HFFc6 (cell line): Measurements from ENCODE around the gene MRPL27. TPM values are rescaled to one million over a fixed set of nuclear protein-coding genes. Genes with fewer than 3 reads are reported as not detected.
"Not testable (repeated sequence)": the region's sequence is repeated elsewhere in the genome, so short reads cannot be mapped to it uniquely, and the experiment has no call there.

ENCODE experiments used
- DNase-seq: peaks from one replicate; pipeline ENCODE4 v3.0.0-alpha.2; 2018
- H3K27ac Mint-ChIP-seq: 2 replicates; pipeline ENCODE4 v1.8.0; 2020; ENCODE audit warnings: mild to moderate bottlenecking, mixed read lengths
- H3K27me3 Mint-ChIP-seq: 2 replicates; pipeline ENCODE4 v1.8.0; 2021; ENCODE audit warnings: mild to moderate bottlenecking, moderate library complexity, mixed read lengths; ENCODE audit not compliant: insufficient read depth
- H3K36me3 Mint-ChIP-seq: 2 replicates; pipeline ENCODE4 v1.8.0; 2021; ENCODE audit warnings: low read depth, mixed read lengths
- H3K4me1 Mint-ChIP-seq: 2 replicates; pipeline ENCODE4 v1.8.0; 2020; ENCODE audit warnings: low read depth, mixed read lengths
- H3K4me3 Mint-ChIP-seq: 2 replicates; pipeline ENCODE4 v1.8.0; 2020; ENCODE audit warnings: mild to moderate bottlenecking, moderate library complexity, mixed read lengths
- H3K9me3 Mint-ChIP-seq: 2 replicates; pipeline ENCODE4 v1.8.0; 2020; ENCODE audit warnings: mild to moderate bottlenecking, mixed read lengths
- CTCF ChIP-seq: fragments of 200-600 bp; sonication (generic); IDR thresholded peaks from 2 replicates; pipeline ENCODE4 v1.5.0; 2021; ENCODE audit warnings: antibody characterized with exemption, mild to moderate bottlenecking
- long read RNA-seq: library from polyadenylated mRNA; unstranded; transcript quantifications from one replicate; pipeline ENCODE4 v2.0.0, GENCODE V29; 2019
- total RNA-seq, 6 experiments: library from RNA; stranded (reverse); fragmentation: NEBNext Ultra II Directional; extraction: Animal tissue kit (Norgen Biotek cat#: 25700); gene quantifications; 2 replicates in 1 of 6; 3 replicates in 5 of 6; pipeline ENCODE4 v1.2.3, GENCODE V29; 2021

The MRPL27 gene
- 10 to 100 TPM; 70.0 to 78.7 (median 75.0) TPM for total RNA-seq
- long read RNA-seq, transcript MRPL27-201 (4 exons, 716 nt): major isoform, 70 of 76 reads
- long read RNA-seq, partial matches to known transcripts: 4 of 76 reads
- long read RNA-seq, other reads (novel, unspliced or antisense): 2 of 76 reads

GRCh38 chr17:50372758-50373556 lies at the start of gene MRPL27, which contains the start of gene EME1:
Gene MRPL27 (minus strand): TSS chr17:50373184. CDS start chr17:50373170, 14 bp downstream.
Gene EME1 (plus strand): TSS chr17:50373229. CDS start chr17:50375209, 1,980 bp downstream.
- no peak for TF ChIP-seq CTCF
- H3K27me3 Mint-ChIP-seq: peaks cover 2% of the 10 kb centered on the region; the same call in 1 of the 2 replicates
- DNase-seq: peak; percentile 83
- H3K4me1 Mint-ChIP-seq: peaks cover 28% of the 10 kb centered on the region
- H3K4me3 Mint-ChIP-seq: peak within 1 kb of the TSS; percentile 99
- H3K27ac Mint-ChIP-seq: peak within 1 kb of the TSS; percentile 99
- H3K9me3 Mint-ChIP-seq: no peaks in the 10 kb centered on the region
- H3K36me3 Mint-ChIP-seq: peaks cover 33% of the 10 kb centered on the region

- DNase-seq: no peak
- Mint-ChIP-seq H3K27ac (no peak overlapping the region), H3K27me3 (no peaks in the 10 kb centered on the region), H3K4me3 (no peak overlapping the region), H3K9me3 (no peaks in the 10 kb centered on the region), H3K4me1 (peaks cover 57% of the 10 kb centered on the region), H3K36me3 (0 out of 2 replicates have a peak, but pooled peaks cover 4% of the 10 kb centered on the region)
- TF ChIP-seq CTCF: no peak
Measured at GRCh38 chr17:50422738-50423137, 49.8 kb upstream of the MRPL27 start.

- DNase-seq: no peak
- Mint-ChIP-seq H3K4me3 (peak overlapping the region; percentile 88), H3K36me3 (no peaks in the 10 kb centered on the region), H3K27me3 (no peaks in the 10 kb centered on the region), H3K9me3 (no peaks in the 10 kb centered on the region), H3K4me1 (peaks cover 46% of the 10 kb centered on the region), H3K27ac (peak overlapping the region; percentile 82)
- TF ChIP-seq CTCF: no peak
Measured at GRCh38 chr17:50421308-50422051, 48.5 kb upstream of the MRPL27 start.

GRCh38 chr17:50420419-50421112 lies 47.6 kb upstream of the MRPL27 start:
- no peak for TF ChIP-seq CTCF
- DNase-seq: no peak
- no peaks in the 10 kb centered on the region for H3K9me3 Mint-ChIP-seq
- H3K4me1 Mint-ChIP-seq: peaks cover 43% of the 10 kb centered on the region
- H3K36me3 Mint-ChIP-seq: no peaks in the 10 kb centered on the region
- H3K27ac Mint-ChIP-seq: peak overlapping the region; percentile 82; the same call in 1 of the 2 replicates
- peaks cover 2% of the 10 kb centered on the region; the same call in 1 of the 2 replicates for H3K27me3 Mint-ChIP-seq
- H3K4me3 Mint-ChIP-seq: peak overlapping the region; percentile 88; the same call in 1 of the 2 replicates

- H3K36me3 Mint-ChIP-seq, H3K9me3 Mint-ChIP-seq, H3K4me3 Mint-ChIP-seq, H3K27ac Mint-ChIP-seq, DNase-seq, H3K27me3 Mint-ChIP-seq: not testable (repeated sequence)
- H3K4me1 Mint-ChIP-seq: peaks cover 41% of the 10 kb centered on the region
Measured at GRCh38 chr17:50419577-50419976, 46.6 kb upstream of the MRPL27 start.
